A673 (cell line): ENCODE data around the gene HOXD8. TPM values are rescaled to one million over a fixed set of nuclear protein-coding genes. Genes with fewer than 3 reads are reported as not detected.
A peak's percentile ranks its signal among the peaks of the same experiment; 100 is the strongest.

Experiments
- BruUV-seq: library from RNA; stranded (reverse); fragments of 400-500 nt; replicated peaks from 2 replicates; lab custom pipeline; 2021; lab: Mats Ljungman, UMichigan
- CTCF ChIA-PET: fragments of 300-600 bp; sonication (Branson Sonifier 250); formaldehyde crosslinking; loops from one replicate; lab custom pipeline; 2022; ENCODE audit warnings: antibody characterized with exemption; lab: Charles Lee
- POLR2A ChIA-PET: fragments of 300-600 bp; sonication (Branson Sonifier 250); formaldehyde crosslinking; loops from one replicate; lab custom pipeline; 2022; ENCODE audit warnings: antibody characterized with exemption; ENCODE audit not compliant: low non-redundant PET; lab: Charles Lee
- DNase-seq: peaks from one replicate; pipeline ENCODE4 v3.0.0-alpha.2; 2015; ENCODE audit warnings: low spot score
- H3K27ac ChIP-seq: fragments of 200-600 bp; sonication (generic); 2 replicates; pipeline ENCODE4 v1.5.1; 2016; ENCODE audit warnings: mixed run types, low read depth, mild to moderate bottlenecking, mixed read lengths, antibody characterized with exemption, low read length; ENCODE audit not compliant: poor library complexity, severe bottlenecking
- H3K27me3 ChIP-seq: fragments of 200-600 bp; sonication (generic); replicated peaks from 2 replicates; pipeline ENCODE4 v1.6.1; 2017; ENCODE audit warnings: mixed run types, low read depth, mild to moderate bottlenecking, mixed read lengths, antibody characterized with exemption, low read length; ENCODE audit not compliant: insufficient read depth, poor library complexity
- H3K36me3 ChIP-seq: fragments of 200-600 bp; sonication (generic); 2 replicates; pipeline ENCODE4 v1.6.1; 2016; ENCODE audit warnings: mixed run types, mild to moderate bottlenecking, mixed read lengths, antibody characterized with exemption, low read length; ENCODE audit not compliant: insufficient read depth, poor library complexity, severe bottlenecking
- H3K4me1 ChIP-seq: fragments of 200-600 bp; sonication (generic); 2 replicates; pipeline ENCODE4 v1.6.1; 2017; ENCODE audit warnings: mixed run types, mild to moderate bottlenecking, mixed read lengths, antibody characterized with exemption, low read length; ENCODE audit not compliant: insufficient read depth, poor library complexity, severe bottlenecking
- H3K4me3 ChIP-seq: fragments of 200-600 bp; sonication (generic); 2 replicates; pipeline ENCODE4 v1.5.1; 2016; ENCODE audit warnings: low read depth, mixed run types, mild to moderate bottlenecking, mixed read lengths, low read length; ENCODE audit not compliant: poor library complexity, severe bottlenecking
- H3K9me3 ChIP-seq: fragments of 200-600 bp; sonication (generic); 2 replicates; pipeline ENCODE4 v1.6.1; 2016; ENCODE audit warnings: mixed run types, low read depth, mild to moderate bottlenecking, mixed read lengths, antibody characterized with exemption, low read length; ENCODE audit not compliant: poor library complexity, severe bottlenecking
- EZH2 ChIP-seq: fragments of 200-600 bp; sonication (generic); IDR thresholded peaks from 2 replicates; pipeline ENCODE4 v1.6.1; 2017; ENCODE audit warnings: borderline replicate concordance, low read depth, mild to moderate bottlenecking, mixed read lengths, antibody characterized with exemption, low read length; ENCODE audit not compliant: poor library complexity, severe bottlenecking
- intact Hi-C: fragments of 100-400 bp; cut with micrococcal nuclease; formaldehyde crosslinking; loops from one replicate; pipeline ENCODE4 v1.10.0; 2022; ENCODE audit not compliant: unreplicated experiment
- total RNA-seq: library from RNA; stranded (reverse); gene quantifications from 2 replicates; pipeline ENCODE4 v1.2.3, GENCODE V29; 2021
- TF ChIP-seq, protein P1 (sequence below): fragments of 300-800, 200-600 bp; sonication (generic); conservative IDR thresholded peaks from 2 replicates; pipeline ENCODE4 v1.5.1; 2017; ENCODE audit warnings: low read depth, mild to moderate bottlenecking, antibody characterized with exemption, low read length, moderate library complexity, mixed read lengths

Gene HOXD8
- total RNA-seq, 1 experiment from 2014 or later, result 56.8 TPM

- ChIA-PET CTCF (interaction anchor here (1.2 kb wide), 1 partner anchor 10 kb away, joined by 3 read pairs; no protein-coding TSS in a partner anchor), POLR2A (interaction anchor here (0.5 kb wide), 1 partner anchor 365 kb away, joined by 4 read pairs; no protein-coding TSS in a partner anchor)
- TF ChIP-seq, protein P1, sequence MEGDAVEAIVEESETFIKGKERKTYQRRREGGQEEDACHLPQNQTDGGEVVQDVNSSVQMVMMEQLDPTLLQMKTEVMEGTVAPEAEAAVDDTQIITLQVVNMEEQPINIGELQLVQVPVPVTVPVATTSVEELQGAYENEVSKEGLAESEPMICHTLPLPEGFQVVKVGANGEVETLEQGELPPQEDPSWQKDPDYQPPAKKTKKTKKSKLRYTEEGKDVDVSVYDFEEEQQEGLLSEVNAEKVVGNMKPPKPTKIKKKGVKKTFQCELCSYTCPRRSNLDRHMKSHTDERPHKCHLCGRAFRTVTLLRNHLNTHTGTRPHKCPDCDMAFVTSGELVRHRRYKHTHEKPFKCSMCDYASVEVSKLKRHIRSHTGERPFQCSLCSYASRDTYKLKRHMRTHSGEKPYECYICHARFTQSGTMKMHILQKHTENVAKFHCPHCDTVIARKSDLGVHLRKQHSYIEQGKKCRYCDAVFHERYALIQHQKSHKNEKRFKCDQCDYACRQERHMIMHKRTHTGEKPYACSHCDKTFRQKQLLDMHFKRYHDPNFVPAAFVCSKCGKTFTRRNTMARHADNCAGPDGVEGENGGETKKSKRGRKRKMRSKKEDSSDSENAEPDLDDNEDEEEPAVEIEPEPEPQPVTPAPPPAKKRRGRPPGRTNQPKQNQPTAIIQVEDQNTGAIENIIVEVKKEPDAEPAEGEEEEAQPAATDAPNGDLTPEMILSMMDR, result no peak
- no peak for TF ChIP-seq EZH2
- Histone ChIP-seq H3K27ac (no peak overlapping the region), H3K4me3 (no peak overlapping the region), H3K9me3 (no peaks in the 10 kb centered on the region), H3K4me1 (peaks cover 19% of the 10 kb centered on the region), H3K36me3 (no peaks in the 10 kb centered on the region), H3K27me3 (peaks cover 35% of the 10 kb centered on the region)
- no TSS peak for BruUV-seq
- DNase-seq, result no peak
- intact Hi-C loops, result loop anchor here (5.0 kb wide), 3 partner anchors 775 to 885 kb away; no protein-coding TSS in a partner anchor
These were observed 42.0 kb upstream of the HOXD8 start for GRCh38 chr2:176087330-176088047.

DNA sequence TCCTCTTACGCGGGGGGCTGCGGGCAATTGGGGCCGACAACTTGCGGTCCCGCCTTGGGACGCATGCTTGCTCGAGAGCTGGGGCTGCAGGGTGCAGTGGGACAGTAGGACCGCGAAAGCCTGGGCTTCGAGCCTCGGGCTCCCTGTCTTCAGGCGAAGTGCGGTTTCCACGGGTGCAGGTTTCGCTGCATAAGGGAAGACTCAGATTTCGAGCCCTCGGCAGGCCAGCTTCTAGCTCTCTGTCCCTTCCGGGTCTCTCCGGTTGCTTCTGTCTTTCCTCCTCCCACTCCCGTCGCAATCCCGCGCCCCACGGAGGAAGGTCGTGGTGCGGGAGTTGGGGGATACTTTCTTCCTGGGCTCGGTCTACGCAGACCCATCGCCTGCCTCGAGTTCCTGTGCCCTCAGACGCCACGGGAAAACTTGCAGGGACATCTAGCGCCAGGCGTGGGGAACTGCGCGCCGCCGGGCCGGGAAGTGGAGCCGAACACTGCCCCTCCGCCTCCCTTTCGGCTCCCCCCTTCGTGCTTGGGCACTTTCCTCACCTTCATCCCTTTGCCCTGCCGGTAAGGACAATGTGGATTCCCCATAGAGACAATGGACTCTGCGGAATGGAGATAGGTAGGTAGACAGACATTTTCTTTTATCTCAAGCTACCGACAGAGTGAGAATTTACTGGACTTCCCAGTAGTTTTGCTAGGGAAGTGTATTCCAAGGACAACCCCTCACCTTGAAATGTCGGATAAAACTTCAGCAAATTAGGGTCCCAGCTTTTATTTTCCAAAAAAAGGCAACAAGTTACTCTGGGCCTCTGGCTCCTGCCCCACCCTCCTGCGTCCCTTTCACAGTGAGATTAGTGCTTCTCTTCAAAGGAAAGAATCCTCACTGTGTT lies 41.2 kb upstream of the HOXD8 start:
- Histone ChIP-seq H3K36me3 (no peaks in the 10 kb centered on the region), H3K4me3 (no peak overlapping the region), H3K27me3 (peaks cover 27% of the 10 kb centered on the region), H3K4me1 (peaks cover 14% of the 10 kb centered on the region), H3K9me3 (no peaks in the 10 kb centered on the region), H3K27ac (no peak overlapping the region)
- POLR2A ChIA-PET, result interaction anchor here (0.5 kb wide), 1 partner anchor 366 kb away, joined by 4 read pairs; no protein-coding TSS in a partner anchor
- DNase-seq, result peak; percentile 76
- intact Hi-C loops, result loop anchor here (5.0 kb wide), 3 partner anchors 776 to 886 kb away; no protein-coding TSS in a partner anchor
- BruUV-seq, result no TSS peak
- CTCF ChIA-PET, result interaction anchor here (0.6 to 1.2 kb wide), 3 partner anchors 9 to 837 kb away, joined by 3 read pairs; no protein-coding TSS in a partner anchor
- TF ChIP-seq, protein P1, result peak; percentile 92
- no peak for TF ChIP-seq EZH2
